A673 (cell line): ENCODE results near the gene TNP1.

Experiments
- CTCF ChIP-seq: fragments of 300-800, 200-600 bp; sonication (generic); conservative IDR thresholded peaks from 2 replicates; pipeline ENCODE4 v1.5.1; 2017; ENCODE audit warnings: low read depth, mild to moderate bottlenecking, antibody characterized with exemption, low read length, moderate library complexity, mixed read lengths
- EZH2 ChIP-seq: fragments of 200-600 bp; sonication (generic); IDR thresholded peaks from 2 replicates; pipeline ENCODE4 v1.6.1; 2017; ENCODE audit warnings: borderline replicate concordance, low read depth, mild to moderate bottlenecking, mixed read lengths, antibody characterized with exemption, low read length; ENCODE audit not compliant: poor library complexity, severe bottlenecking

- TF ChIP-seq CTCF (no peak), EZH2 (no peak)
Observed at GRCh38 chr2:216897561-216898203, 37.8 kb upstream of the TNP1 start.
